A549 (cell line): Measurements from ENCODE around the gene UNC13C. TPM values are rescaled to one million over a fixed set of nuclear protein-coding genes. Genes with fewer than 3 reads are reported as not detected.

Experiments used
- ATAC-seq, 2 experiments: fragments of 200-7000 bp in 1 of 2; fragments of >200 bp in 1 of 2; cut with Nextera tagmentation in 1 of 2; cut with Tn5 transposase in 1 of 2; 3 replicates each; pipeline versions ENCODE4 v1.8.0 to v1.9.1; 2018 to 2020; ENCODE audit warnings: mild to moderate bottlenecking in 1 of 2, moderate library complexity in 1 of 2
- CTCF ChIA-PET: fragments of 300-600 bp; sonication (Branson Sonifier 250); formaldehyde crosslinking; extraction: SDS; loops from one replicate; lab custom pipeline; 2021; ENCODE audit warnings: antibody characterized with exemption, inconsistent platforms; lab: Yijun Ruan, JAX
- POLR2A ChIA-PET: fragments of 350-600 bp; formaldehyde crosslinking; extraction: SDS; loops from one replicate; lab custom pipeline; 2021; ENCODE audit warnings: antibody characterized with exemption, inconsistent platforms; lab: Yijun Ruan, JAX
- DNase-seq, 2 experiments: peaks; one replicate each; pipeline versions ENCODE4 v3.0.0 to v3.0.0-alpha.2; 2011 to 2016; ENCODE audit warnings: low read depth in 1 of 2, low spot score in 1 of 2
- FAIRE-seq: peaks from 2 replicates; lab custom pipeline; 2011; peaks lifted over from hg19 to GRCh38; lab: Jason Lieb, UNC
- H3K27ac ChIP-seq, 2 experiments: fragments of >200 bp; sonication (Bioruptor Twin); formaldehyde crosslinking; 3 replicates each; pipeline ENCODE4 v1.5.1; 2016 to 2017
- H3K4me1 ChIP-seq: fragments of >200 bp; sonication (Bioruptor Twin); formaldehyde crosslinking; 3 replicates; pipeline ENCODE4 v1.6.1; 2016
- H3K4me2 ChIP-seq: fragments of >200 bp; sonication (Bioruptor Twin); formaldehyde crosslinking; 3 replicates; pipeline ENCODE4 v1.6.1; 2016
- H3K4me3 ChIP-seq: fragments of >200 bp; sonication (Bioruptor Twin); formaldehyde crosslinking; 3 replicates; pipeline ENCODE4 v1.5.1; 2016
- H3K9me3 ChIP-seq: fragments of >200 bp; sonication (Bioruptor Twin); formaldehyde crosslinking; 3 replicates; pipeline ENCODE4 v1.6.1; 2016
- CEBPB ChIP-seq, 2 experiments: fragments of >200 bp in 1 of 2; sonication (Bioruptor Twin) in 1 of 2; formaldehyde crosslinking in 1 of 2; IDR thresholded peaks; 2 replicates each; pipeline ENCODE4 v1.6.1; 2012 to 2016
- EHF ChIP-seq: fragments of 250-450 bp; sonication (Bioruptor Pico); IDR thresholded peaks from 2 replicates; pipeline ENCODE4 v1.5.0; 2020; ENCODE audit warnings: mild to moderate bottlenecking
- EHMT2 ChIP-seq: fragments of 200-600 bp; sonication (generic); IDR thresholded peaks from 2 replicates; pipeline ENCODE4 v1.6.1; 2016; ENCODE audit warnings: antibody characterized with exemption, low read depth, mild to moderate bottlenecking, moderate library complexity
- FOSB ChIP-seq: fragments of 250-450 bp; sonication (Bioruptor Pico); IDR thresholded peaks from 2 replicates; pipeline ENCODE4 v1.5.0; 2020; ENCODE audit warnings: mild to moderate bottlenecking, moderate library complexity
- HDAC2 ChIP-seq: fragments of 200-600 bp; sonication (generic); IDR thresholded peaks from 2 replicates; pipeline ENCODE4 v1.6.1; 2016
- HOXB13 ChIP-seq: fragments of 250-450 bp; sonication (Bioruptor Pico); IDR thresholded peaks from 2 replicates; pipeline ENCODE4 v1.5.0; 2020; ENCODE audit warnings: low read depth, mild to moderate bottlenecking, moderate library complexity
- HOXB5 ChIP-seq: fragments of 250-450 bp; sonication (Bioruptor Pico); IDR thresholded peaks from 2 replicates; pipeline ENCODE4 v1.5.0; 2020; ENCODE audit warnings: mild to moderate bottlenecking, moderate library complexity
- JUNB ChIP-seq: fragments of >200 bp; sonication (Bioruptor Twin); formaldehyde crosslinking; IDR thresholded peaks from 2 replicates; pipeline ENCODE4 v1.6.1; 2016
- KDM1A ChIP-seq: fragments of 200-600 bp; sonication (generic); IDR thresholded peaks from 2 replicates; pipeline ENCODE4 v1.6.1; 2016; ENCODE audit warnings: low read depth, mild to moderate bottlenecking
- KDM5A ChIP-seq: fragments of 200-600 bp; sonication (generic); IDR thresholded peaks from 2 replicates; pipeline ENCODE4 v1.6.1; 2016; ENCODE audit warnings: antibody characterized with exemption, mild to moderate bottlenecking
- MAFK ChIP-seq: fragments of 450-650 bp; IDR thresholded peaks from 2 replicates; pipeline ENCODE4 v1.6.1; 2014; ENCODE audit not compliant: partially characterized antibody
- MYC ChIP-seq: IDR thresholded peaks from 2 replicates; pipeline ENCODE4 v1.6.1; 2012; ENCODE audit warnings: mild to moderate bottlenecking, inconsistent platforms, low read length, improper control_type of control experiment, borderline replicate concordance
- NPAS2 ChIP-seq: fragments of 250-450 bp; sonication (Bioruptor Pico); IDR thresholded peaks from 2 replicates; pipeline ENCODE4 v1.8.0; 2022; ENCODE audit warnings: mild to moderate bottlenecking, moderate library complexity, borderline replicate concordance
- POLR2AphosphoS2 ChIP-seq: conservative IDR thresholded peaks from 2 replicates; pipeline ENCODE4 v1.6.1; 2012; ENCODE audit warnings: low read length, improper control_type of control experiment, inconsistent platforms
- ZSCAN20 ChIP-seq: fragments of 250-450 bp; sonication (Bioruptor Pico); IDR thresholded peaks from 2 replicates; pipeline ENCODE4 v1.8.0; 2022; ENCODE audit warnings: mild to moderate bottlenecking, moderate library complexity
- WGBS: methylation state at CpG from one replicate; pipeline ENCODE4 v1.1.6; 2017; ENCODE audit errors: missing lambda C conversion rate; 5-methylcytosine and 5-hydroxymethylcytosine counted together
- polyA plus RNA-seq, 4 experiments: library from polyadenylated mRNA; depleted of rRNA in 3 of 4; stranded (reverse); fragments of >200 nt; fragmentation: RNase III in 1 of 4; extraction: RNeasy Plus Mini Kit Qiagen cat#74134 plus additional on column Dnase treatment in 1 of 4; gene quantifications; 2 replicates in 3 of 4; 3 replicates in 1 of 4; pipeline ENCODE4 v1.2.3, GENCODE V29; 2011 to 2017
- TF ChIP-seq, protein P1 (sequence below): fragments of 200-600 bp; sonication (generic); IDR thresholded peaks from 2 replicates; pipeline ENCODE4 v1.6.1; 2016; ENCODE audit warnings: antibody characterized with exemption, mild to moderate bottlenecking, moderate library complexity
- TF ChIP-seq, protein P2 (sequence below): IDR thresholded peaks from 2 replicates; pipeline ENCODE4 v1.6.1; 2012; ENCODE audit warnings: low read depth, borderline replicate concordance
- TF ChIP-seq, protein P3 (sequence below): fragments of 150-350 bp; IDR thresholded peaks from 2 replicates; pipeline ENCODE4 v1.6.1; 2014; ENCODE audit warnings: low read depth, mild to moderate bottlenecking, low read length
- TF ChIP-seq, protein P4 (sequence below): IDR thresholded peaks from 2 replicates; pipeline ENCODE4 v1.6.1; 2012

The UNC13C gene
- polyA plus RNA-seq, 2 of the 4 experiments (the other 2 are of a cell fraction) = 0.01 to 0.04 TPM

DNA sequence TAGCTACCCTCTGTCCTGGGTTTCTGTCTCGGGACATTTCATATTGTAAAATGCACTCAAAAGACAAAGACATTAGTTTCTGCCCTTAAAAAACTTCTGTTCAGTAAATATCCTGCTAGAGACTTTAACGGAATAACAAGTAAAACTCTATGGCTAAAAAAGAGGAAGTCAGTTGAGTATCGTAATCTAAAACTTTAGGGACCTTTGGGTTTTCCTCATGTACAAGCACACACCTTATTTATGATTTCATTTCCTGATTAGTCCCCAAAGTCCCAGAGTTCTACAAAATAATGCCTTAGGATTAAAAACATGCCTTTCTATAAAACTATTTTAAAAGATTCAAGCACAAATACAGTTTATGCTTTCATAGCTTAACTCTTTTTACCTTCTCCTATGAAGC, 585.9 kb downstream of the UNC13C start (continued):
- TF ChIP-seq, protein P1, sequence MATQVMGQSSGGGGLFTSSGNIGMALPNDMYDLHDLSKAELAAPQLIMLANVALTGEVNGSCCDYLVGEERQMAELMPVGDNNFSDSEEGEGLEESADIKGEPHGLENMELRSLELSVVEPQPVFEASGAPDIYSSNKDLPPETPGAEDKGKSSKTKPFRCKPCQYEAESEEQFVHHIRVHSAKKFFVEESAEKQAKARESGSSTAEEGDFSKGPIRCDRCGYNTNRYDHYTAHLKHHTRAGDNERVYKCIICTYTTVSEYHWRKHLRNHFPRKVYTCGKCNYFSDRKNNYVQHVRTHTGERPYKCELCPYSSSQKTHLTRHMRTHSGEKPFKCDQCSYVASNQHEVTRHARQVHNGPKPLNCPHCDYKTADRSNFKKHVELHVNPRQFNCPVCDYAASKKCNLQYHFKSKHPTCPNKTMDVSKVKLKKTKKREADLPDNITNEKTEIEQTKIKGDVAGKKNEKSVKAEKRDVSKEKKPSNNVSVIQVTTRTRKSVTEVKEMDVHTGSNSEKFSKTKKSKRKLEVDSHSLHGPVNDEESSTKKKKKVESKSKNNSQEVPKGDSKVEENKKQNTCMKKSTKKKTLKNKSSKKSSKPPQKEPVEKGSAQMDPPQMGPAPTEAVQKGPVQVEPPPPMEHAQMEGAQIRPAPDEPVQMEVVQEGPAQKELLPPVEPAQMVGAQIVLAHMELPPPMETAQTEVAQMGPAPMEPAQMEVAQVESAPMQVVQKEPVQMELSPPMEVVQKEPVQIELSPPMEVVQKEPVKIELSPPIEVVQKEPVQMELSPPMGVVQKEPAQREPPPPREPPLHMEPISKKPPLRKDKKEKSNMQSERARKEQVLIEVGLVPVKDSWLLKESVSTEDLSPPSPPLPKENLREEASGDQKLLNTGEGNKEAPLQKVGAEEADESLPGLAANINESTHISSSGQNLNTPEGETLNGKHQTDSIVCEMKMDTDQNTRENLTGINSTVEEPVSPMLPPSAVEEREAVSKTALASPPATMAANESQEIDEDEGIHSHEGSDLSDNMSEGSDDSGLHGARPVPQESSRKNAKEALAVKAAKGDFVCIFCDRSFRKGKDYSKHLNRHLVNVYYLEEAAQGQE = no peak
- TF ChIP-seq, protein P2, sequence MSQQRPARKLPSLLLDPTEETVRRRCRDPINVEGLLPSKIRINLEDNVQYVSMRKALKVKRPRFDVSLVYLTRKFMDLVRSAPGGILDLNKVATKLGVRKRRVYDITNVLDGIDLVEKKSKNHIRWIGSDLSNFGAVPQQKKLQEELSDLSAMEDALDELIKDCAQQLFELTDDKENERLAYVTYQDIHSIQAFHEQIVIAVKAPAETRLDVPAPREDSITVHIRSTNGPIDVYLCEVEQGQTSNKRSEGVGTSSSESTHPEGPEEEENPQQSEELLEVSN = no peak

DNA sequence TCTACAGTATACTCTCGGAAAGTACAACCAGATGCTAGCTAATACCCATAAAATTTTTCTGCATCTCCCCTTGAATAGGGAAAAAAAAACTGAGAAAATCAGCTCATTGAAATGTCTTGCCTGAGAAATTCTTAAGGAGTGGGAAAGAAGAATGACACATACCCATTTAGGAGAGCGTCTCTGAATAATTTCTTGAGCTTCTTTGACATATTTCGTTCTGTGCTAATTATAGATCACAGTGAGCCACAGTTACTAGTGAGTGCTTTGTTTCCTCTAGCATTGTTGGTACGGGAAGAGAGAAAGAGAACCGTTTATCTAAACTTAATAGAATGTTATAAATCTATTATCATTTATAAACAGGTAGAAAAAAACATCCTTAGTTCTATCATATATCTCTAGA, 588.4 kb downstream of the UNC13C start:
- ATAC-seq (no peak), FAIRE-seq (no peak), DNase-seq (no peak)
- 6% methylated on average over 5 of the region's 5 CpGs for WGBS
- H3K4me2 ChIP-seq = no peak overlapping the region
- no peaks in the 10 kb centered on the region for H3K4me1 ChIP-seq
- H3K27ac ChIP-seq = no peak overlapping the region
- CTCF ChIA-PET = no interaction called here
- TF ChIP-seq EHF = no peak
- TF ChIP-seq CEBPB (IDR thresholded peaks at IDR 0.05) = no peak
- TF ChIP-seq JUNB = no peak
- no peak for TF ChIP-seq MYC
- no peak for TF ChIP-seq NPAS2 (CRISPR knock-in tag)
- TF ChIP-seq KDM5A = no peak
- TF ChIP-seq MAFK = no peak
- TF ChIP-seq, all 56 proteins: peak for 0
- POLR2A ChIA-PET = no interaction called here
- Histone ChIP-seq H3K4me3 (no peak overlapping the region), H3K9me3 (no peaks in the 10 kb centered on the region)

DNA sequence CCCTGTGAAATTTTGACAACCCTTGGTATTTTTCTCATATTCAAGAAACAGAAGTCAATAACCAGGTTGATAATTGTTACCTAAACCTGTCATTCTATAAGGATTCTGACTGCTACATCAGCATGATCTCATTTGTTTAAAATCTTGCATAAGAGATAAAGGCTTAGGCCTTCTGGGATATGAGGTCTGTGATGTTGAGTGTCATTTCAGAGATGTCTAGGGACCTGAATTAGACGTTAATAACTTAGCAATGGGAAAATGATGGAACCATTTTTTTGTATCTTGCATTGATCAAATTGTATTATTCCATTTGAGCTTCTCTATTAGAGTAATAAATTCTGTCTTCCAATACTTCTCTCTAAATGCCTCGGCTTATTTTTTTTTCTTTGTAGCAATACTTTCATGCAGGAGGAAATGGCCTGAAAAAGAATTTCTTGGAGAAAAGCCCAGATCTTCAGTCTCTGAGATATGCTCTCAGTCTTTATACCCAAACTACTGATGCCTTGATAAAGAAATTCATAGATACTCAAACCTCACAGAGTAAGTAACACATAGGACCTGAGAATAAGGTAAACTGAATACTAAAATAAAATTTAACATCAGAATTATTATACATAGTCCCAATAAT, 589.3 kb downstream of the UNC13C start:
- CTCF ChIA-PET = no interaction called here
- POLR2A ChIA-PET = no interaction called here
- Histone ChIP-seq H3K4me1 (no peaks in the 10 kb centered on the region), H3K27ac (no peak overlapping the region), H3K9me3 (no peaks in the 10 kb centered on the region), H3K4me2 (no peak overlapping the region), H3K4me3 (no peak overlapping the region)
- 6% methylated on average over 2 of the region's 2 CpGs for WGBS
- DNase-seq = no peak
- TF ChIP-seq EHMT2 (no peak), HOXB13 (CRISPR knock-in tag) (no peak), HOXB5 (CRISPR knock-in tag) (no peak), JUNB (no peak), CEBPB (IDR thresholded peaks at IDR 0.05) (no peak), ZSCAN20 (CRISPR knock-in tag) (no peak), POLR2AphosphoS2 (no peak), MAFK (no peak), HDAC2 (no peak), KDM1A (no peak), NPAS2 (CRISPR knock-in tag) (no peak), FOSB (CRISPR knock-in tag) (no peak)
- TF ChIP-seq, protein P3, sequence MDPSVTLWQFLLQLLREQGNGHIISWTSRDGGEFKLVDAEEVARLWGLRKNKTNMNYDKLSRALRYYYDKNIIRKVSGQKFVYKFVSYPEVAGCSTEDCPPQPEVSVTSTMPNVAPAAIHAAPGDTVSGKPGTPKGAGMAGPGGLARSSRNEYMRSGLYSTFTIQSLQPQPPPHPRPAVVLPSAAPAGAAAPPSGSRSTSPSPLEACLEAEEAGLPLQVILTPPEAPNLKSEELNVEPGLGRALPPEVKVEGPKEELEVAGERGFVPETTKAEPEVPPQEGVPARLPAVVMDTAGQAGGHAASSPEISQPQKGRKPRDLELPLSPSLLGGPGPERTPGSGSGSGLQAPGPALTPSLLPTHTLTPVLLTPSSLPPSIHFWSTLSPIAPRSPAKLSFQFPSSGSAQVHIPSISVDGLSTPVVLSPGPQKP = no peak
- TF ChIP-seq, protein P4, sequence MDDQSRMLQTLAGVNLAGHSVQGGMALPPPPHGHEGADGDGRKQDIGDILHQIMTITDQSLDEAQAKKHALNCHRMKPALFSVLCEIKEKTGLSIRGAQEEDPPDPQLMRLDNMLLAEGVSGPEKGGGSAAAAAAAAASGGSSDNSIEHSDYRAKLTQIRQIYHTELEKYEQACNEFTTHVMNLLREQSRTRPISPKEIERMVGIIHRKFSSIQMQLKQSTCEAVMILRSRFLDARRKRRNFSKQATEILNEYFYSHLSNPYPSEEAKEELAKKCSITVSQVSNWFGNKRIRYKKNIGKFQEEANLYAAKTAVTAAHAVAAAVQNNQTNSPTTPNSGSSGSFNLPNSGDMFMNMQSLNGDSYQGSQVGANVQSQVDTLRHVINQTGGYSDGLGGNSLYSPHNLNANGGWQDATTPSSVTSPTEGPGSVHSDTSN = no peak
- TF ChIP-seq, protein P2 = no peak
- FAIRE-seq = no peak
- ATAC-seq = no peak
